ENCODE results near the gene ADGRD1.

Gene ADGRD1

DNA sequence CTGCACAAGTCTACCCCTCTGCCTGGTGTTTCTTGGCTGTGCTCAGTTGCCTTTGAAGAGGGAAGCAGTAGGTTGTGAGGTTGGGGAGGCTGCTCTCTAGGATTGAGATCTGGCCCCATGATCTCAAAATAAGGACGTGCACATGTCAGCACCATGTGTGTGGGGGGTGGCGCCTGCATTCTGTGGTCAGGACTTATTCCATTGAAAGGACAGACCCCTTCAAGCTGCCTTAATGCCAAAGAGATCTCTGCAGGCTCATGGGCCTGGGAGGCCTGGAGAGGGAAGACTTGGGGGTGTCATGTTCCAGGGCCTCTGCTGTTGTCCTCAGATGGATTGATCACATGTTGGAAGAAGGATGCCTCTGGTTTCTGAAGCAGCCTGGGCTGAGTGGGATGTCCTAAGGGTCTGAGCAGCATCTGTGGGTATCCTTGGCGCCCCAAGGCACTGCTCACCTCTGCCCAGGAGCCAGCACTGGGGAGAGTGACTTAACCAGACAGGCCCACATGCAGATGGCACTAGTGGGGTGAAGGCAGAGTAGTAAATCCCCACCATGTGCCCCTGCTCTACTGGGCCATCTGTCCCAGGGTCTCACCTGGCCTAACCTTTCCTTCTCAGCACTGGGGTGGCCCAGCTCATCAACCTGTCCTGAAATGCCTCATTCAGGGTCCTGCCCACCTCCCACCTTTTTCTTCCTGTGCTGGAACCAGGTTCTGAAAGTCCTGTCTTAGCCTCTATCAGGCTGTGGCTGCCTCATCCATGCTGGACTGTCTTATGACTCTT, 118.9 kb downstream of the ADGRD1 start:
- DNase-seq (ENCODE audit: low read depth in 2 of 2): no peak

DNA sequence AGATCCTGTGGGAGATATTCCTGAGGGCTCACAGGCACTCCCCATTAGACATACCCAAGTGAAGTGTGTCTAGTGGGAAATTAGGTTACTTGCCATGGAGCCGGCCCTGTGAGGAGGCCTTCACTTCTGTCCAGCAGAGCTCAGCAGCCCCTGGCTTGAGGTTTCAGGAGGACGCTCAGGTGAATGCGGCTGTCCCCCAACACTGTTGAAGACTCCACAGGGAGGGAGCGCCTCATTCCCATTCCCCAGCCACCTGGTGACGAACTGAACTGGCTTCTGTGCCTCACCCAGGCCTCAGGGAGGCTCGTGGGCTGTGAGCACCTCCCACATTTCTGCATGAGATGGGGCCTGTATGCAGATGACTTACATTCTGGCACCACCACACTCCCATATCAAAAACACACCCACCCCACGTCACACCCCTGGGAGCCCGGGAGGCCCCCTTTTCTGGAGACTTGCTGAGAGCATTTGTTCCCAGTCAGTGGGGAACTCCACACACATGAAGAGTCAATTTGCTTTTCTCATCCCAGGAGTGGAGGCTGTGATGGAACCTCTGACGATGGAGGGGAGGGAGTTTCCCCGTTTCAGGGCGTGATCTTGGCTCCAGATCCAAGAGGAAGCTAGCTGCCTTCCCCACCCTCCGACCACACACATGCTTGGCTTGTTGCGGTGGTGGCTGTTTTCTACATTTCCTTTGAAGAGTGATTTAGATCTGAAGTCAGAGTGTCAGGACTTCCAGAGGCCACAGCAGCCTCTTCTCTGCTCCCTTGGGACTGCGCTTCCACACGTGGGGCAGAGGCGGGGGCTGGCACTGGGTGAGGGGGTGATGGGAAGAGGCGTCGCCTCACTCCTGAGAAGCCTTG, 120.7 kb downstream of the ADGRD1 start:
- no peak for DNase-seq (ENCODE audit: low read depth in 2 of 2)

GRCh38 chr12:131075194-131075593, 121.5 kb downstream of the ADGRD1 start:
- DNase-seq (ENCODE audit: low read depth in 2 of 2): no peak

DNA sequence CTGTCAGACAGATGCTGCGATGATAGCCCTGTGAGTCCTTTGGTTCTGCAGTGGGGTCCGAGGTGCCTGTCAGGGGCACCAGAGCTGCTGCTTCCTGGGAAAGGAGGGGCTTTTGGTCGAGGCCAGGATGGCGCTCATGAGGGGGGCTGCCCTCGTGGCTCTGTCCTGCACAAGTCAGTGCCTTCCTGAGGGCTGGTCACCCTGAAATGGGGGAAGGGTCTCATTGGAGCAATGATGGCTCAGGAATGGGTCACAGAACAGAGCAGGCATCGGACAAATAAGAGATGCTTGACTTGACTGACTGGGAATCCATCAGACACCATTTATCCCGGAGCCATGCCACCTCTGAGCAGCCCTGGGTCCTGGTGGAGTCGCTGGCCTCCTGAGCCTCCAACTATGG, 121.9 kb downstream of the ADGRD1 start:
- no peak for DNase-seq (ENCODE audit: low read depth in 2 of 2)

DNA sequence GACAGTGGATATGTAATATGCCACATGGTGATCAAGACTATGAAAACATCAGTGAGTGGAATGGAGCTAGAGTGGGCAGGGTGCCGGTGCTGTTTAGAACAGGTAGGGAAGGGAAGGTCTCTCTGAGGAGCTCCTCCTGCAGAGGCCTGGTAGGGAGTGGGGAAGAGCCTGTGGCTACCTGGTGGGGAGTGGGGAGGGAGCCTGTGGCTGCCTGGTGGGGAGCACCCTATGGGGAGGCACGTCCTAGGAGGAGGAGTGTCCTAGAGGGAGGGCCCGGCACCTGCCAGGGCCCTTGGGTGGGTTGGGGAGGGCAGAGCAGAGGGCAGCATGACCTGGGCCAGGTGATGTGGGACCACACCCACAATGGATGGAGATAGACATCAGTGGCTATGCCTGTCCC, 122.6 kb downstream of the ADGRD1 start:
- no peak for DNase-seq (ENCODE audit: low read depth in 2 of 2)

DNA sequence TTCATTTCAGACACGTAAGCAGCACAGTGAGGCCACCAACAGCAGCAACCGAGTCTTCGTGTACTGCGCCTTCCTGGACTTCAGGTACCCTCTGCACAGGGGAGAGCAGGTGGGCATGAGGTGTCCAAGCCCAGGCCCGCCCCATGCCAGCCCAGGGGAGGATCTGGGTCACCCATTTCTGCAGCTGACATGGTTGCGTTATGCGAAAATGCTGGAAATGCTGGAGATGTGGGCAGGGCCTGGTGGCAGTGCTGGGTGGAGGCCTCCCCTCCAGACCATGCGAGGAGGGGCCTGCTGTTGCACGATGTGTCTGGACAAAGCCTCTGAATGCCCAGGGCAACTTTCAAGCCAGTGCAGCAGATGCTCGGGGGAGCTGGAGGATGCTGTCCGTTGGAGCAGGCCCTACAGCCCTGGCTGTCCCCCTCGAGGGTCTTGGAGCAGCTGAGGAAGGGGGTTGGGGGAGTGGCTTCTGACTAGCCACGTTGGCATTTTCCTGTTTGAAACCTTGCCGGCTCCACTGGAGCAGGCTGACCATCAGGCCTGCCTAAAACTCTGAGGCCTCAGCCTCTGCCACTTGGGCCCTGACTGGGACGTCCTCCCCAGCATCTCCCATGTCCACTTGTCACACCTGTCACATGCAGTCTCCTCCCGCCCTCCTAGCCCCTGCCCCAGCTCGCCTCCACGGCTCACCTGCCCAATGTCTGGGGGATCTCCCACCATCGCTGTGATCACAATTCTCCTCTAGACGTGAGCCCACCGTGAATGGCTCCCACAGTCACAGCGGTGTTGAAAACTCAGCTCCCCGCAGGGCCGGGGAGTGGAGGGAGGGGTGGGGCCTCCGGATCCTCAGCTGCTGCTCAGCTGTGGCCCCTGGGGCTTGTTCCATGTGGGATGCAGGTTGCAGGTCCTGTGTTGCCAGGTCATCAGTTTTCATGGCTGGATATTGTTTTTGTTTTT, 123.4 kb downstream of the ADGRD1 start:
- no peak for DNase-seq (ENCODE audit: low read depth in 2 of 2)

DNA sequence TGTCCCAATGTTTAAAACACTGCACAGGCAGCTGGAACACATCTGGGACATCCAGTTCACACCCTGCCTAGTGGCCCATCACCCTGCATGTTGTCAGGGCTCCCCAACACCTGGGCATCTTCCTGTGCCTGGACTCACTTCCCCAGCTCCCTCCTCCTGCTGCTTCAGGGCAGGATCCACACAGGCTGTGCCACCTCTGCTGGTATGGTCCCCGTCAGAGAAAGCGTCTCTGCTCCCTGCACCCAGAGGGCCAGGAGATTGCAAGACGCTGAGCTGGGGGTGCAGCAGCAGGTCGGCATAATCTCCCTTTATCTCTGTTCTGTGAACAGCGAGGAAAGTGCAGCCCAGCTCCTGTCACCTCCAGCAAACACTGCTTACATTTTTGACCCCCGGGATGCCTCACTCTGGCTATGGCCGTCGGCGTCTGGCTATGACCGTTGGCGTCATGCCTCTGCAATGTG, 124.3 kb downstream of the ADGRD1 start:
- DNase-seq (ENCODE audit: low read depth in 2 of 2): no peak

DNA sequence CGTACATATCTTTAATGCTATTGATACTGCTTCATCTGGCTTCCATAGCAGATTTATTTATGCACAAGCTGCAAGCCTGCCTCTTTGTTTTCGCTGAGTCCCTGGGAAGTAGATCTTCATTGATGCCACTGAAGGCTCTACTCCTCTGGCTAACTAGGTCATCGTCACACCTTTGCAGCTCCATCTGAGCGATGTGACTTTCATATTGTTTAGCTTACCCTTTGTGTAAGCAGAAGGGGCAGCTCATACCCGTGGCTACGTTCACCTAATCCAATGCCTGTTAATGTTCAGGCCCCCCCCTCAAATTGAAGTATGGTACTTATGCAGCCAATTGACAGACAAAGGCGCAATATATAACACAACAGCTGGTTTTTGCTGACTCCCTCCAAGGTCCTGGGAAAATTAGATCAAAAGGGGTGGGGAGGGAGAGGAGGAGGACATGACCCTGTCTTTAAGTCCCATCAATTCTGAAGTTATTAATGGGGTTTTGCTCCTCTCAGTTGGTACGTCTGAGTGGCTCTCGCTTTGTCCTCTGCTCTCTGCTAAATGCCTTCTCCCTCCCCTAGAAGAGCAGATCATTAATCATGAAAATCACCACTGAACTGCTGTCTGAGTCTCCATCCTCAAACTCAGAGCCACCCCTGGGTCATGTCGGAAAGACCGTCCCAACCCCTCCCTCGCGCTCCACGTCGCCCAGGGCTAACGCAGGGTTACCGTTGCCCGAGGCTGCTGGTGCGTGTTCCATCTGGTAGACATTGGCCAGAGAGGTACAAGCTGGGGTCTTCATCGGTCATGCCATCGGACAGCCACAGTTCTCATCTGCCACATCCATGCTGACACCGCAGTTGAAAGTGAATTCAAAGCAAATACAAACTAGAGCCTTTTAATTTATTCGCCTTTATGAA, 128.8 kb downstream of the ADGRD1 start:
- no peak for DNase-seq (ENCODE audit: low read depth in 2 of 2)

- no peak for DNase-seq (ENCODE audit: low read depth in 2 of 2)
These were observed 130.8 kb downstream of the ADGRD1 start for GRCh38 chr12:131084341-131085011.

GRCh38 chr12:131085125-131085815, 131.6 kb downstream of the ADGRD1 start:
- no peak for DNase-seq (ENCODE audit: low read depth in 2 of 2)

- no peak for DNase-seq (ENCODE audit: low read depth in 2 of 2)
These were observed 132.3 kb downstream of the ADGRD1 start for GRCh38 chr12:131085816-131086591.

GRCh38 chr12:131087302-131087818, 133.7 kb downstream of the ADGRD1 start:
- no peak for DNase-seq (ENCODE audit: low read depth in 2 of 2)

DNA sequence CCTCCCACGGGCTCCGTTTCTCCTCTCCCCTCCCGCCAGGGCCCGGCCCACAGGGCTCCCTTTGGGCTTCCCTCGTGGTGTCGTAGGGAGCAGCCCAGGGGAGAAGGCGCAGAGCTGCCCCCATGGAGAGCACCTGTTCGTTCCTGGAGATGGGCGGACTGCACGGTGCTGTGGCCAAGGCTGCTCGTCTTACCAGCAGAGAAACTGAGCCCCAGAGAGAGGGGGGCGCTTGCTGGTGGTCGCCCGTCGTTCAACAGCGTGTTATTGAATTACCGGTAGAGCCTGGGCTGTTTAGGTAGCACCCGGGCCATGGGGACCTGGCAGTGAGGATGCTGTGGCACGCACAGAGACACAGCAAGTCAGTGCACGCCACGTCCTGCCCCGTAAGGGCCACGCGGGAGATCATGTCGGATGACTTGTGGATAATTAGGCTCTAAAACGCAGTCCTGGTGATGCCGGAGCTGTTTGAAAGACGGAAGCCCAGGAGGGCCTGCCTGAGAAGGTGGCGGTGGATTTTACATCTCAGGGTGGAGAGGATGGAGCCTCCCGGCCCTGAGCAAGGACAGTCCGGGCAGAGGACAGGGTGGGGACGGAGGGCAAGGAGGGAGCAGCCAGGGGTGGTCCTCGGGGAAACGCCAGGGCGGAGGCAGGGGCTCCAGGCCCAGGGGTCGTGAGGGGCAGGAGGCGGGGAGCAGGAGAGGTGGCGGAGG, 134.4 kb downstream of the ADGRD1 start:
- no peak for DNase-seq (ENCODE audit: low read depth in 2 of 2)

- no peak for DNase-seq (ENCODE audit: low read depth in 2 of 2)
These were observed 135.2 kb downstream of the ADGRD1 start for GRCh38 chr12:131088701-131089530.

- no peak for DNase-seq (ENCODE audit: low read depth in 2 of 2)
These were observed 136.0 kb downstream of the ADGRD1 start for GRCh38 chr12:131089531-131090273.
